A549 (cell line): ENCODE results near the gene PTPRJ. TPM values are rescaled to one million over a fixed set of nuclear protein-coding genes. Genes with fewer than 3 reads are reported as not detected.
A peak's percentile ranks its signal among the peaks of the same experiment; 100 is the strongest.

Experiments
- ATAC-seq, 2 experiments: fragments of 200-7000 bp in 1 of 2; fragments of >200 bp in 1 of 2; cut with Nextera tagmentation in 1 of 2; cut with Tn5 transposase in 1 of 2; 3 replicates each; pipeline versions ENCODE4 v1.8.0 to v1.9.1; 2018 to 2020; ENCODE audit warnings: mild to moderate bottlenecking in 1 of 2, moderate library complexity in 1 of 2
- CTCF ChIA-PET: fragments of 300-600 bp; sonication (Branson Sonifier 250); formaldehyde crosslinking; extraction: SDS; loops from one replicate; lab custom pipeline; 2021; ENCODE audit warnings: antibody characterized with exemption, inconsistent platforms; lab: Yijun Ruan, JAX
- POLR2A ChIA-PET: fragments of 350-600 bp; formaldehyde crosslinking; extraction: SDS; loops from one replicate; lab custom pipeline; 2021; ENCODE audit warnings: antibody characterized with exemption, inconsistent platforms; lab: Yijun Ruan, JAX
- DNase-seq, 2 experiments: peaks; one replicate each; pipeline versions ENCODE4 v3.0.0 to v3.0.0-alpha.2; 2011 to 2016; ENCODE audit warnings: low read depth in 1 of 2, low spot score in 1 of 2
- FAIRE-seq: peaks from 2 replicates; lab custom pipeline; 2011; peaks lifted over from hg19 to GRCh38; lab: Jason Lieb, UNC
- H3K27ac ChIP-seq, 2 experiments: fragments of >200 bp; sonication (Bioruptor Twin); formaldehyde crosslinking; 3 replicates each; pipeline ENCODE4 v1.5.1; 2016 to 2017
- H3K4me1 ChIP-seq: fragments of >200 bp; sonication (Bioruptor Twin); formaldehyde crosslinking; 3 replicates; pipeline ENCODE4 v1.6.1; 2016
- H3K4me2 ChIP-seq: fragments of >200 bp; sonication (Bioruptor Twin); formaldehyde crosslinking; 3 replicates; pipeline ENCODE4 v1.6.1; 2016
- H3K4me3 ChIP-seq: fragments of >200 bp; sonication (Bioruptor Twin); formaldehyde crosslinking; 3 replicates; pipeline ENCODE4 v1.5.1; 2016
- H3K9me3 ChIP-seq: fragments of >200 bp; sonication (Bioruptor Twin); formaldehyde crosslinking; 3 replicates; pipeline ENCODE4 v1.6.1; 2016
- CHD2 ChIP-seq: fragments of 150-350 bp; IDR thresholded peaks from 2 replicates; pipeline ENCODE4 v1.6.1; 2014; ENCODE audit warnings: low read length; ENCODE audit not compliant: partially characterized antibody
- EHMT2 ChIP-seq: fragments of 200-600 bp; sonication (generic); IDR thresholded peaks from 2 replicates; pipeline ENCODE4 v1.6.1; 2016; ENCODE audit warnings: antibody characterized with exemption, low read depth, mild to moderate bottlenecking, moderate library complexity
- EP300 ChIP-seq, 2 experiments: fragments of >200 bp; sonication (Bioruptor Twin); formaldehyde crosslinking; IDR thresholded peaks; 2 replicates in 1 of 2; 3 replicates in 1 of 2; pipeline ENCODE4 v1.6.1; 2016 to 2017
- FOSL2 ChIP-seq, 2 experiments: fragments of 450-650 bp in 1 of 2; fragments of >200 bp in 1 of 2; sonication (Bioruptor Twin) in 1 of 2; formaldehyde crosslinking; IDR thresholded peaks; 2 replicates each; pipeline versions ENCODE4 v1.5.0 to v1.6.1; 2016 to 2020; ENCODE audit warnings: mild to moderate bottlenecking in 1 of 2, moderate library complexity in 1 of 2
- GATA3 ChIP-seq: IDR thresholded peaks from 2 replicates; pipeline ENCODE4 v1.6.1; 2012; ENCODE audit warnings: borderline replicate concordance
- HDAC2 ChIP-seq: fragments of 200-600 bp; sonication (generic); IDR thresholded peaks from 2 replicates; pipeline ENCODE4 v1.6.1; 2016
- HMGXB4 ChIP-seq: fragments of 250-450 bp; sonication (Bioruptor Pico); IDR thresholded peaks from 2 replicates; pipeline ENCODE4 v1.5.0; 2021; ENCODE audit warnings: mild to moderate bottlenecking, moderate library complexity, borderline replicate concordance
- HOXA7 ChIP-seq: fragments of 250-450 bp; sonication (Bioruptor Pico); IDR thresholded peaks from 2 replicates; pipeline ENCODE4 v1.5.0; 2020; ENCODE audit warnings: mild to moderate bottlenecking, moderate library complexity
- HOXB13 ChIP-seq: fragments of 250-450 bp; sonication (Bioruptor Pico); IDR thresholded peaks from 2 replicates; pipeline ENCODE4 v1.5.0; 2020; ENCODE audit warnings: low read depth, mild to moderate bottlenecking, moderate library complexity
- JUN ChIP-seq, 2 experiments: fragments of >200 bp; sonication (Bioruptor Twin); formaldehyde crosslinking; IDR thresholded peaks; 2 replicates in 1 of 2; 3 replicates in 1 of 2; pipeline ENCODE4 v1.6.1; 2016 to 2017
- JUNB ChIP-seq: fragments of >200 bp; sonication (Bioruptor Twin); formaldehyde crosslinking; IDR thresholded peaks from 2 replicates; pipeline ENCODE4 v1.6.1; 2016
- KDM1A ChIP-seq: fragments of 200-600 bp; sonication (generic); IDR thresholded peaks from 2 replicates; pipeline ENCODE4 v1.6.1; 2016; ENCODE audit warnings: low read depth, mild to moderate bottlenecking
- MAFK ChIP-seq: fragments of 450-650 bp; IDR thresholded peaks from 2 replicates; pipeline ENCODE4 v1.6.1; 2014; ENCODE audit not compliant: partially characterized antibody
- MAX ChIP-seq: IDR thresholded peaks from 2 replicates; pipeline ENCODE4 v1.6.1; 2012
- MYC ChIP-seq: IDR thresholded peaks from 2 replicates; pipeline ENCODE4 v1.6.1; 2012; ENCODE audit warnings: mild to moderate bottlenecking, inconsistent platforms, low read length, improper control_type of control experiment, borderline replicate concordance
- NPAS2 ChIP-seq: fragments of 250-450 bp; sonication (Bioruptor Pico); IDR thresholded peaks from 2 replicates; pipeline ENCODE4 v1.8.0; 2022; ENCODE audit warnings: mild to moderate bottlenecking, moderate library complexity, borderline replicate concordance
- PBX3 ChIP-seq: IDR thresholded peaks from 2 replicates; pipeline ENCODE4 v1.6.1; 2012
- POLR2A ChIP-seq: IDR thresholded peaks from 2 replicates; pipeline ENCODE4 v1.6.1; 2012; ENCODE audit warnings: mild to moderate bottlenecking, low read length
- SREBF2 ChIP-seq: fragments of 450-650 bp; IDR thresholded peaks from 2 replicates; pipeline ENCODE4 v1.6.1; 2014; ENCODE audit warnings: mild to moderate bottlenecking, moderate library complexity
- ZC3H11A ChIP-seq: fragments of 450-650 bp; IDR thresholded peaks from 2 replicates; pipeline ENCODE4 v1.6.1; 2014; ENCODE audit warnings: antibody characterized with exemption, mild to moderate bottlenecking
- ZFP36 ChIP-seq: fragments of 450-650 bp; IDR thresholded peaks from 2 replicates; pipeline ENCODE4 v1.6.1; 2014; ENCODE audit warnings: borderline replicate concordance; ENCODE audit not compliant: partially characterized antibody
- ZNF302 ChIP-seq: fragments of 250-450 bp; sonication (Bioruptor Pico); IDR thresholded peaks from 2 replicates; pipeline ENCODE4 v1.9.0; 2021; ENCODE audit warnings: inconsistent platforms, mild to moderate bottlenecking, moderate library complexity
- ZSCAN20 ChIP-seq: fragments of 250-450 bp; sonication (Bioruptor Pico); IDR thresholded peaks from 2 replicates; pipeline ENCODE4 v1.8.0; 2022; ENCODE audit warnings: mild to moderate bottlenecking, moderate library complexity
- WGBS: methylation state at CpG from one replicate; pipeline ENCODE4 v1.1.6; 2017; ENCODE audit errors: missing lambda C conversion rate; 5-methylcytosine and 5-hydroxymethylcytosine counted together
- polyA plus RNA-seq, 4 experiments: library from polyadenylated mRNA; depleted of rRNA in 3 of 4; stranded (reverse); fragments of >200 nt; fragmentation: RNase III in 1 of 4; extraction: RNeasy Plus Mini Kit Qiagen cat#74134 plus additional on column Dnase treatment in 1 of 4; gene quantifications; 2 replicates in 3 of 4; 3 replicates in 1 of 4; pipeline ENCODE4 v1.2.3, GENCODE V29; 2011 to 2017

PTPRJ gene
- polyA plus RNA-seq, 2 of the 4 experiments (the other 2 are of a cell fraction), result 30.3 to 50.5 TPM

GRCh38 chr11:48085688-48086087, 105.3 kb downstream of the PTPRJ start:
- TF ChIP-seq KDM1A, result no peak
- TF ChIP-seq MAX, result no peak
- TF ChIP-seq JUNB, result no peak
- TF ChIP-seq SREBF2, result no peak
- no peak for TF ChIP-seq HOXA7 (CRISPR knock-in tag)
- TF ChIP-seq ZNF302 (CRISPR knock-in tag), result no peak
- no peak for TF ChIP-seq PBX3
- no peak for TF ChIP-seq POLR2A
- TF ChIP-seq HMGXB4 (CRISPR knock-in tag), result no peak
- TF ChIP-seq ZC3H11A, result no peak
- no peak for TF ChIP-seq HDAC2
- no peak for TF ChIP-seq ZSCAN20
- no peak for TF ChIP-seq MAFK
- TF ChIP-seq CHD2, result no peak
- TF ChIP-seq NPAS2 (CRISPR knock-in tag), result no peak
- no peak for TF ChIP-seq JUN (IDR thresholded peaks at IDR 0.05)
- no peak for TF ChIP-seq EP300 (IDR thresholded peaks at IDR 0.05)
- no peak for TF ChIP-seq EHMT2
- TF ChIP-seq GATA3, result no peak
- TF ChIP-seq HOXB13, result no peak
- ChIA-PET POLR2A (no interaction called here), CTCF (interaction anchor here (0.6 to 2.2 kb wide), 6 partner anchors 12 to 151 kb away, joined by 3 to 7 read pairs (median 3); no protein-coding TSS in a partner anchor)
- no peaks in the 10 kb centered on the region for H3K9me3 ChIP-seq
- WGBS, result 87% methylated on average over 4 of the region's 4 CpGs
- FAIRE-seq (no peak), ATAC-seq (no peak), DNase-seq (no peak)
- no peak overlapping the region for H3K4me3 ChIP-seq
- no peak overlapping the region for H3K4me2 ChIP-seq
- H3K4me1 ChIP-seq, result peaks cover 59% of the 10 kb centered on the region
- no peak overlapping the region for H3K27ac ChIP-seq

GRCh38 chr11:48087422-48087821, 107.1 kb downstream of the PTPRJ start:
- CTCF ChIA-PET, result interaction anchor here (1.2 to 3.0 kb wide), 3 partner anchors 10 to 153 kb away, joined by 3 to 14 read pairs (median 9); no protein-coding TSS in a partner anchor
- H3K27ac ChIP-seq, result no peak overlapping the region
- 77% methylated on average over 2 of the region's 2 CpGs for WGBS
- peaks cover 63% of the 10 kb centered on the region for H3K4me1 ChIP-seq
- DNase-seq (no peak), ATAC-seq (no peak), FAIRE-seq (no peak)
- peak; percentile 61 for TF ChIP-seq ZFP36
- TF ChIP-seq ZNF302 (CRISPR knock-in tag), result no peak
- no peak for TF ChIP-seq FOSL2 (IDR thresholded peaks at IDR 0.05)
- TF ChIP-seq FOSL2 (CRISPR knock-in tag; IDR thresholded peaks at IDR 0.05), result no peak
- TF ChIP-seq MYC, result no peak
- H3K4me3 ChIP-seq, result no peak overlapping the region
- POLR2A ChIA-PET, result no interaction called here
- H3K9me3 ChIP-seq, result no peaks in the 10 kb centered on the region
- H3K4me2 ChIP-seq, result peak overlapping the region; percentile 50; the same call in 1 of the 3 replicates
